ENCODE results near the gene RHAG.
A peak's percentile ranks its signal among the peaks of the same experiment; 100 is the strongest.
"Not testable (repeated sequence)": the region's sequence is repeated elsewhere in the genome, so short reads cannot be mapped to it uniquely, and the experiment has no call there.

The RHAG gene

GRCh38 chr6:49636713-49637349 is at the start of gene RHAG:
Gene RHAG, minus strand, starts transcription at chr6:49636839. Its CDS starts 27 bp downstream, at chr6:49636812.
- DNase-seq (ENCODE audit: low read depth in 2 of 2), result no peak

GRCh38 chr6:49676671-49677281 is 40.1 kb upstream of the RHAG start:
- DNase-seq (ENCODE audit: low read depth in 2 of 2), result peak; percentile 14 to 18

GRCh38 chr6:49675816-49676215 is 39.2 kb upstream of the RHAG start:
- DNase-seq (ENCODE audit: low read depth in 2 of 2), result no peak

- no peak for DNase-seq (ENCODE audit: low read depth in 2 of 2)
Observed at GRCh38 chr6:49668083-49668511, 31.5 kb upstream of the RHAG start.

- DNase-seq (ENCODE audit: low read depth in 2 of 2), result no peak
Observed at GRCh38 chr6:49666930-49667757, 30.5 kb upstream of the RHAG start.

GRCh38 chr6:49666480-49666879 is 29.8 kb upstream of the RHAG start:
- no peak for DNase-seq (ENCODE audit: low read depth in 2 of 2)

GRCh38 chr6:49664817-49665216 is 28.2 kb upstream of the RHAG start:
- no peak for DNase-seq (ENCODE audit: low read depth in 2 of 2)

- not testable (repeated sequence) for DNase-seq (ENCODE audit: low read depth in 2 of 2)
Observed at GRCh38 chr6:49664054-49664453, 27.4 kb upstream of the RHAG start.

- DNase-seq (ENCODE audit: low read depth in 2 of 2), result no peak
Observed at GRCh38 chr6:49662892-49663261, 26.2 kb upstream of the RHAG start.

GRCh38 chr6:49662231-49662891 is 25.7 kb upstream of the RHAG start:
- DNase-seq (ENCODE audit: low read depth in 2 of 2), result no peak

GRCh38 chr6:49653942-49654341 is 17.3 kb upstream of the RHAG start:
- no peak for DNase-seq (ENCODE audit: low read depth in 2 of 2)

GRCh38 chr6:49653438-49653837 is 16.8 kb upstream of the RHAG start:
- no peak for DNase-seq (ENCODE audit: low read depth in 2 of 2)

GRCh38 chr6:49651239-49651638 is 14.6 kb upstream of the RHAG start:
- no peak for DNase-seq (ENCODE audit: low read depth in 2 of 2)

GRCh38 chr6:49649988-49650387 is 13.3 kb upstream of the RHAG start:
- DNase-seq (ENCODE audit: low read depth in 2 of 2), result no peak

GRCh38 chr6:49648036-49648435 is 11.4 kb upstream of the RHAG start:
- DNase-seq (ENCODE audit: low read depth in 2 of 2), result no peak

GRCh38 chr6:49647476-49647875 is 10.8 kb upstream of the RHAG start:
- no peak for DNase-seq (ENCODE audit: low read depth in 2 of 2)

GRCh38 chr6:49646942-49647341 is 10.3 kb upstream of the RHAG start:
- no peak for DNase-seq (ENCODE audit: low read depth in 2 of 2)

- no peak for DNase-seq (ENCODE audit: low read depth in 2 of 2)
Observed at GRCh38 chr6:49646130-49646824, 9.6 kb upstream of the RHAG start.

- no peak for DNase-seq (ENCODE audit: low read depth in 2 of 2)
Observed at GRCh38 chr6:49645139-49645538, 8.5 kb upstream of the RHAG start.

GRCh38 chr6:49639177-49639817 is 2.7 kb upstream of the RHAG start:
- DNase-seq (ENCODE audit: low read depth in 2 of 2), result no peak

GRCh38 chr6:49637350-49637731 is 702 bp upstream of the RHAG start:
- DNase-seq (ENCODE audit: low read depth in 2 of 2), result no peak

Data from fibroblast of skin of left quadriceps (primary cell).